GM21825 (cell line): ENCODE data around the gene KCNE2.
"Not testable (repeated sequence)": the region's sequence is repeated elsewhere in the genome, so short reads cannot be mapped to it uniquely, and the experiment has no call there.

Experiments used
- ATAC-seq: cut with Tn5 transposase; IDR thresholded peaks from one replicate; pipeline ENCODE4 v1.9.1; 2021; ENCODE audit warnings: mild to moderate bottlenecking, moderate library complexity; ENCODE audit not compliant: unreplicated experiment

The KCNE2 gene

DNA sequence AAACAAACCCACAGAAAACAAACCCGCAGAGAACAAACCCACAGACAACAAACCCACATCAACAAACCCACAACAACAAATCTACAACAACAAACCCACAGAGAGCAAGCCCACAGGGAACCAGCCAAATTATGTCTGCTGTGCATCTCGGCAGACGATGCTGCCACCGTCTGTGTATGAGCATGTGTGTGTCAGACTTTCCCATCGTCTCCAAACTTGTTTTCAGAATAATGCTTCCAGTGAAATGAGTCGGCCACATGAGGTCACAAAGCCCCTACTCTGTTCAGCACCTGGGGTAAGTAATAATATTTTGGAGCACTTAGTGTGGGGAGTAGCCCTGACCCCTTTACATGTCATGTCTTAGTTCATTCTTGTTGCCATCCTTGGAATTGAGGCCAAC is 42.3 kb downstream of the KCNE2 start:
- ATAC-seq = not testable (repeated sequence)

DNA sequence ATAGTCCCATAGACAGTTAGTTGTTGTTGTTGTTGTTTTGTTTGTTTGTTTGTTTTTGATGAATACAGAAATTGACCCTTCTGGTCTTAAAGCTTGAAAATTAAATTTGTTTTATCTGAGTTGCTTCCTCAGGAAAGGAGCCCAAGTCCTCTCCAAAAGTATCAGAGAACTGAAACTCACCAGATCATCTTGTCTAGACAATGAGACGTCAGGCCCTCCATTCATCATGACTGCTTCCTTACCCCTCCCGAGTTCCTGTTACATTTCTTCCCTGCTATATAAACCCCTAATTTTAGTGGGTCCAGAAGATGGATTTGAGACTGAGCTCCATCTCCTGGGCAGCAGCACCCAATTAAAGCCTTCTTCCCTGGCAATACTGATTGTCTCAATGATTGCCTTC is 42.9 kb downstream of the KCNE2 start:
- not testable (repeated sequence) for ATAC-seq

- not testable (repeated sequence) for ATAC-seq
These were observed 43.5 kb downstream of the KCNE2 start for GRCh38 chr21:34407294-34407693.

GRCh38 chr21:34417448-34418077 is 53.8 kb downstream of the KCNE2 start:
- not testable (repeated sequence) for ATAC-seq
